Measurements from ENCODE around the gene VPS13D. TPM values are rescaled to one million over a fixed set of nuclear protein-coding genes. Genes with fewer than 3 reads are reported as not detected.

The VPS13D gene
- total and polyA plus RNA-seq, 2 donors (not counting 3 experiments of a cell fraction or from before 2014, with no cell fraction given): 13.6 to 48.5 TPM

DNA sequence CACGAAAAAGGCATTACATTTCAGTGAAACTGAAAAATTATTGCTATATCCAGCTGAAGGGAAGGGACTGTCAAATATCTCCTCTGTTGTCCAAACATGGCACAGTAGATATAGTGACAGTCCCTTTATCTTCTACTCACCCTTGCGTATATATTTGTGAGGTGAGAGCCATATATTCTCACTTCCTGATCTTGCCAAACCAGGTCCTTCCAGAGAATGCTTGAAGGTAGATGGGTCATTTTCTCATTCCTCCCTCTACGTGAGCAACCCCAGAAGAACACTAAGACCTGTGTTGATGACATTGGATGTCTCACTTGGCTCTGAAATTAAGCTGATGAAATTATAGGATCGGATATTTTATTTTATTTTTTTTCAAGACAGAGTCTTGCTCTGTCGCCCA, 237.0 kb downstream of the VPS13D start:
- Histone ChIP-seq H2AFZ (ENCODE audit: low read depth, low read length) (no peak overlapping the region), H3K9me1 (replicated peaks; ENCODE audit: control insufficient read depth, extremely low read depth, insufficient read depth, low read length) (no peaks in the 10 kb centered on the region), H3K4me1 (ENCODE audit: control insufficient read depth, extremely low read depth, insufficient read depth, low read length) (peaks cover 5% of the 10 kb centered on the region), H3K9ac (replicated peaks; ENCODE audit: extremely low read depth, insufficient read depth, low read length) (no peak overlapping the region), H3K36me3 (ENCODE audit: control insufficient read depth in 2 of 2, extremely low read depth in 1 of 2, insufficient read depth in 2 of 2, low read length in 2 of 2) (no peaks in the 10 kb centered on the region), H3K4me2 (ENCODE audit: insufficient read depth, low read length) (no peak overlapping the region), H3K79me2 (ENCODE audit: control insufficient read depth, insufficient read depth, low read length) (no peaks in the 10 kb centered on the region), H3K27me3 (ENCODE audit: control insufficient read depth in 2 of 2, insufficient read depth in 2 of 2, low read length in 2 of 2) (no peaks in the 10 kb centered on the region), H4K20me1 (replicated peaks; ENCODE audit: control insufficient read depth, extremely low read depth, insufficient read depth, low read length) (no peaks in the 10 kb centered on the region), H3K27ac (ENCODE audit: insufficient read depth, low read depth, low read length) (no peak overlapping the region), H3K9me3 (replicated peaks; ENCODE audit: control insufficient read depth, insufficient read depth, low read length) (no peaks in the 10 kb centered on the region), H3K4me3 (replicated peaks in 1 of 3; ENCODE audit: insufficient read depth in 1 of 3, low read depth in 1 of 3, low read length in 3 of 3) (no peak overlapping the region)
- ChIA-PET CTCF (no interaction called here), POLR2A (no interaction called here)
- intact Hi-C loops (cut with micrococcal nuclease) (no loop called here), dilution Hi-C loops (cut with MboI; ENCODE audit: extremely low pct_ligation_motif_present, low sequenced_read_pairs) (no loop called here)
- no TSS peak for BruUV-seq (replicated peaks)
- no peak for FAIRE-seq
- DNase-seq (ENCODE audit: low read depth, low spot score): no peak
- TF ChIP-seq, protein P1, sequence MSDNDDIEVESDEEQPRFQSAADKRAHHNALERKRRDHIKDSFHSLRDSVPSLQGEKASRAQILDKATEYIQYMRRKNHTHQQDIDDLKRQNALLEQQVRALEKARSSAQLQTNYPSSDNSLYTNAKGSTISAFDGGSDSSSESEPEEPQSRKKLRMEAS (IDR thresholded peaks at IDR 0.05; ENCODE audit: insufficient read depth, insufficient read length): no peak
- no peak for TF ChIP-seq FOS (IDR thresholded peaks at IDR 0.05; ENCODE audit: borderline replicate concordance, insufficient read depth, low read length)
- TF ChIP-seq EZH2 (IDR thresholded peaks at IDR 0.05; ENCODE audit: borderline replicate concordance, low read depth, low read length, severe bottlenecking): no peak
- TF ChIP-seq, protein P2, sequence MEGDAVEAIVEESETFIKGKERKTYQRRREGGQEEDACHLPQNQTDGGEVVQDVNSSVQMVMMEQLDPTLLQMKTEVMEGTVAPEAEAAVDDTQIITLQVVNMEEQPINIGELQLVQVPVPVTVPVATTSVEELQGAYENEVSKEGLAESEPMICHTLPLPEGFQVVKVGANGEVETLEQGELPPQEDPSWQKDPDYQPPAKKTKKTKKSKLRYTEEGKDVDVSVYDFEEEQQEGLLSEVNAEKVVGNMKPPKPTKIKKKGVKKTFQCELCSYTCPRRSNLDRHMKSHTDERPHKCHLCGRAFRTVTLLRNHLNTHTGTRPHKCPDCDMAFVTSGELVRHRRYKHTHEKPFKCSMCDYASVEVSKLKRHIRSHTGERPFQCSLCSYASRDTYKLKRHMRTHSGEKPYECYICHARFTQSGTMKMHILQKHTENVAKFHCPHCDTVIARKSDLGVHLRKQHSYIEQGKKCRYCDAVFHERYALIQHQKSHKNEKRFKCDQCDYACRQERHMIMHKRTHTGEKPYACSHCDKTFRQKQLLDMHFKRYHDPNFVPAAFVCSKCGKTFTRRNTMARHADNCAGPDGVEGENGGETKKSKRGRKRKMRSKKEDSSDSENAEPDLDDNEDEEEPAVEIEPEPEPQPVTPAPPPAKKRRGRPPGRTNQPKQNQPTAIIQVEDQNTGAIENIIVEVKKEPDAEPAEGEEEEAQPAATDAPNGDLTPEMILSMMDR (IDR thresholded peaks at IDR 0.05; ENCODE audit: extremely low read depth in 1 of 2, insufficient read depth in 1 of 2, low read depth in 1 of 2, low read length in 2 of 2): no peak
- TF ChIP-seq POLR2A (IDR thresholded peaks at IDR 0.05; ENCODE audit: low read depth, low read length): no peak
- TF ChIP-seq POLR2AphosphoS5 (IDR thresholded peaks at IDR 0.05; ENCODE audit: insufficient read depth, low read depth, low read length): no peak
- no peak for TF ChIP-seq GATA2 (IDR thresholded peaks at IDR 0.05; ENCODE audit: insufficient read depth, insufficient read length, low read depth, low read length)
- TF ChIP-seq JUN (IDR thresholded peaks at IDR 0.05; ENCODE audit: borderline replicate concordance, insufficient read depth, insufficient read length, low read depth): no peak
- no peak for TF ChIP-seq MYC (IDR thresholded peaks at IDR 0.05; ENCODE audit: low read depth, low read length)

Data from endothelial cell of umbilical vein (primary cell).